T-helper 1 cell (primary cell): Measurements from ENCODE around the gene CRIP3.
"Not testable (repeated sequence)": the region's sequence is repeated elsewhere in the genome, so short reads cannot be mapped to it uniquely, and the experiment has no call there.

ENCODE experiments used
- DNase-seq, 5 donors: peaks; one replicate each; pipeline ENCODE4 v3.0.0-alpha.2; 2012 to 2020
- total RNA-seq, 4 donors: gene quantifications; one replicate each; lab custom pipeline; 2026; lab: John Stamatoyannopoulos, UW

The CRIP3 gene, protein sequence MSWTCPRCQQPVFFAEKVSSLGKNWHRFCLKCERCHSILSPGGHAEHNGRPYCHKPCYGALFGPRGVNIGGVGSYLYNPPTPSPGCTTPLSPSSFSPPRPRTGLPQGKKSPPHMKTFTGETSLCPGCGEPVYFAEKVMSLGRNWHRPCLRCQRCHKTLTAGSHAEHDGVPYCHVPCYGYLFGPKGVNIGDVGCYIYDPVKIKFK
- 0.24 to 1.1 (median 0.65) reads per million in 4 donors for total RNA-seq

DNA sequence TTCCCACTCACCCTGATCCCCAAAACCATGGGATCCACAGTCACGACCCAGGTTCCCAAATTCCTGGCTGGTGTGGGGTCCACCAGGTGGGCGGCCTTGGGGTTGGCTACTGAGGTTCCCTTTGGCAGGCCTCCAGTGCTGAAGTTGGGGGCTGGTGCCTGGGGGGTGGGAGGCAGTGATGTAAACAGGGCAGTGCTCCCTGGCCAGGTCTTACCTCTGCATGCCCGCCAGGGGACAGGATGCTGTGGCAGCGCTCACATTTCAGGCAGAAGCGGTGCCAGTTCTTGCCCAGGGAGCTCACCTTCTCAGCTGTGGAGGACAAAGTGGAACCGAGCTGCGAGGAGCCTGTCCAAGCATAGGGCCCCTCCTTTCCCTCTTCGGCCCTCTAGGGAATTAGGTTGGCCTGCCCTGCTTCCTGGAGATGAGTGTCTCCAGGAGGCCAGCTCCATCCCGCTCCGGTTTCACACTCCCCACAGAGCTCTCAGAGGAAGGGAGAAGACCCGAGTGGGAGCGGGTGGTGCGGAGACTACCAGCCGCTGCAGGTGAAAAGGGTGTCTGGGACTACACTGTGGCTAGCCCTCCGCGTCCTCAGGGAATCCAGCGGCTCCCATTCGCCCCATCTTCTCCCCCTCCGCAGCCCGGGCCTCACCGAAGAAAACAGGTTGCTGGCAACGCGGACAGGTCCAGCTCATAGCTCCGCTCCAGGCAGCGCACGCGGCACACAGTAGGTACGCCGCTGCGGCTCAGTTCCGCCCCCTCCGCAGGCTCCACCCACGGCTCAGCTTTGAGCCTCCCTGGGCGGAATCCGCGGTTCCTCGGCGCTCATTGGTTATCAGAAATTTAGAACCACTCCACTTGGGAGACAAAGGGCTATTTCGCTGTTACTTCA is at the start of gene CRIP3:
Gene CRIP3 (minus strand): TSS at position 726 of the 889 bp plus-strand sequence. CDS start 34 bp downstream, at position 692.
- peak in 3 of 5 donors; percentile 28 to 48 (median 29) for DNase-seq

DNA sequence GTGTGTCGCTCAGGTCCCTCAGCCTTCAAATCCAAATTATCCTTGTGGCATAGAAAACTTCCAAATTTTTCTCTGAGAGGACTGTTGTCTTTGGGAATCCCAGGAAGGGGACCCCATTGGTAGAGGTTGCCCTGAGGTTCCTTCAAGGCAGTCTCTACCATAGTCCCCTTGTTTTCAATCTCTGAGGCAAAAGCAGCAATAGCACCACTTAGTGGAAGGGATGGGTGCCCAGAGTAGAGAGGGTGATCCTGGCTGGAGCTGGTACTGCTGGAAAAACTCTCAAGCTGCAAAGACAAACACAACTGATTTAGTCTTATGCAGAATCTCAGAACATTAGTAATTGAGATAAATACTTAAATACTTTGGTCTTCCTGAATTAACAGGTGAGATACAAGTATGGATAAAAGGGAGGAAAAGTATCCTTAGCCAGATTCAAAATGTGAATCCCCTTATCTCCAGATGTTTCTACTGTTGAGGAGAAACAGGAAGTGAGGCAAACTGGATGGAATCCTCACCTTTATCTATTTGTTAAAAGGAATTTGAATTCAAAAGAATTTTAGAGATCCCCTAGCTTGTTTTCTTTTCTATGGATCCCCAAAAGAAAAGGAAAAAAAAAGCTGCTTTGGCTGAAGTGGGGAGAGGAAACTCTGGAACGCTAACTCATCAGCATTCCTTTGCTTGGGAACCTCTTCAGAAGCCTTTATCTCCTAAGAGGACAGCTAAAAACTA is 47.4 kb upstream of the CRIP3 start:
- no peak for DNase-seq

DNA sequence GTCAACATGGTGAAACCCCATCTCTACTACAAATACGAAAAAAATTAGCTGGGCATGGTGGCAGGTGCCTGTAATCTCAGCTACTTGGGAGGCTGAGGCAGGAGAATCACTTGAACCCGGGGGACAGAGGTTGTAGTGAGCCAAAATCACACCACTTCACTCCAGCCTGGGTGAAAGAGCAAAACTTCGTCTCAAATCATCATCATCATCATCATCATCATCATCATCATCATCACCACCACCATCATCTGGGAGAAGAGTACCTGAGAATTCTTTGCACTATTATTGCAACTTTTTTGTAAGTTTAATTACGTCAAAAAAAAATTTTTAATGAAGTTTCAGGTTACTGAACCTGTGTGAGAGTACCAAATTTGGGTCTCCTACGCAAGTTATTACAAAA is 43.3 kb upstream of the CRIP3 start:
- not testable (repeated sequence) for DNase-seq

DNA sequence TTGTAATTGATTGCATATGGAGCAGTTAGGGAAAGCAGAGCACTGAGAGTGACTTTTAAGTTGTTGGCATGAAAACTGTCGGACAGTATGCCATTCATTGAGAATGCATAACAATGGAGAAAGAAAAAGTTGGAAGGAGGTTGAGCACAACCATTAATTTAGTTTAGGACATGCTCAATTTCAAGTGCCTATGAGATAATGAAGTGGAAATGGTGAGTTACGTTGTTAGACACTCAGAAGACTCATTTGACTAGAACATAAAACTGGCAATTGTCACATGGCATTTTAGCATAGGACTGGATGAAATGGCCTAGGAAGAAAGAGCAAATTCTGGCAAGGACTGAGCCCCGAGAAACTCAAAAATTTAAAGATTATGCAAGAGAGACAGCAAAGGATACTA is 38.8 kb upstream of the CRIP3 start:
- DNase-seq = no peak

DNA sequence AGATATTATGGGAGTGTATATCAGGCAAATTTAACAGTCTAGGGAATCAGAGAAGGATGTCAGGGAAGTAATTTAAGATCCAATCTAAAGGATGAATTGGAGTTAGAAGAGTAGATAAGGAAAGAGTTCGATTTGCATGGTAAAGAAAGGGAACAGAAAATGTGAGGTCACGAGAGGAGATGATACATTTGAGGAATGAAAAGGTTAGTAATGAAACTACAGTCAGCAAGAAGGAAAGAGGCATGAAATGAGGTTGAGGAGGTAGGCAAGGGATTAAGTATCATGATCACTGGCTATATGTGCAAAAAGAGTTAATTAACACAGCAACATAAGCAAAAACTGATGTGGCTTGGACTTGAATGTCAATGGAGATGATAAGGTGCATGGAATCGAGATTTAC is 38.4 kb upstream of the CRIP3 start:
- no peak for DNase-seq

DNA sequence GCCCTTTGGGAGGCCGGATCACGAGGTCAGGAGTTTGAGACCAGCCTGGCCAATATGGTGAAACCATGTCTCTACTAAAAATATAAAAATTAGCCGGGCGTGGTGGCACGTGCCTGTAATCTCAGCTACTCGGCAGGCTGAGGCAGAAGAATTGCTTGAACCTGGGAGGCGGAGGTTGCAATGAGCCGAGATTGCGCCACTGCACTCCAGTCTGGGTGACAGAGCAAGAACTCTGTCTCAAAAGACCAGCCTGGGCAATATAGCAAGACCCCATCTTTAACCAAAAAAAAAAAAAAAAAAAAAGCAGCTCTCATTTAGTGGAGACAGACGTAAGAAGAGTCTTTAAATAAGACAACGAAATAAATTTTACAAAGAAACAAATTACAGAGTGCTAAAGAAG is 37.6 kb upstream of the CRIP3 start:
- not testable (repeated sequence) for DNase-seq

DNA sequence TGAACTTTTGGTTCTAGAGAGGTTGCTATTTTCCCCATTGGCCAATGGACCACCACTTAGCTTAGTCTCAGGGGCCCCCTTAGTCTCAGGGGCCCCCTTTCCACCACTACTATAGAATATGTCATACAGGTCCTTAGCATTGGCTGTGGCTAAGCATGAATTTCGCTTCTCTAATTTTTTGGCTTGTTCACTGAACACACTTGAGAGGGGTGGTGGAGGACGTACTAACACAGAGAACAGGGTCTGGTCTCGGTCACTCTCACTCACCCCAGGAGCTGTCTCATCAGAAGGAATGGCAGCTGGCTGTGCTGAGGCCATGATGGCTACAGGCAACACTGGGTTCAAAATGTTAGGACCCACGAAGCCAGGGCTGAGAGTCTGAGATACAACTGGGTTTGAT is 30.5 kb upstream of the CRIP3 start:
- DNase-seq = no peak

DNA sequence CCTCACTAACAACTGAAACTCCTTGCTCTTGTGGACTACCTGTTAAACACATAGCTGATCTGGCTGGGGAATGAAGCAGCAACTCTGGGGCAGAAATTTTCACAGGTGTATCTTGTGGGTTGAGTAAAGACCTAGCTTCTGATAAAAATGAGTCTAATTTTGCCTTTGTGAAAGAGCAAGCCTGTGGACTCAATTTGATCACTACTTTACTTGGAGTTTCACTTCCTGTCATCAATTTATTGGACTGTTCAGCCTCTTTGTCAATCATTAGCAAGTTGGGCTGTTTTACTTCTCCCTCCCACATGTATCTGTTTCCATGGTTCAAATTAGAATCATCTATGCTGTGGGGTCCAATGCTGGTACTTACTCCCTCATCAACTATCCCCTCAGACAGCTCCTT is 29.6 kb upstream of the CRIP3 start:
- DNase-seq = no peak

DNA sequence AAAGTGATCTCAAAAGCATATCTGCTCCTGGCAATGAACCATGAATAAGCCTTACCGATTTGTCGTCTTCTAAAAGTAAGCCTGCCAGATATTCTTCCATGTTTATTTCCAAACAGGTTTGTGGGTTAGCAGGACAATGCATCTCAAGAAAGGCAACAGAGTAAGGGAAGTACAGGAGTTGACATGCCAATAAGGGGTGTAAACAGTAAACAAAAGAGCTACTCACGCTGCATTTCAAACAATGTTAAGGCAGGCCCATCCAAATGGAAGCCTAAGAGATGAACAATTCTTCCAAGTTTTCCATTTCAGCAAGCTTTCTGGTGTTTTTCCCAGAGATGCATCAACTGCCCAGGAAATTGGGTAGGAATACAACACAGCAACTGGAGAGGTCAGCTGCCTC is 27.8 kb upstream of the CRIP3 start:
- DNase-seq = no peak

DNA sequence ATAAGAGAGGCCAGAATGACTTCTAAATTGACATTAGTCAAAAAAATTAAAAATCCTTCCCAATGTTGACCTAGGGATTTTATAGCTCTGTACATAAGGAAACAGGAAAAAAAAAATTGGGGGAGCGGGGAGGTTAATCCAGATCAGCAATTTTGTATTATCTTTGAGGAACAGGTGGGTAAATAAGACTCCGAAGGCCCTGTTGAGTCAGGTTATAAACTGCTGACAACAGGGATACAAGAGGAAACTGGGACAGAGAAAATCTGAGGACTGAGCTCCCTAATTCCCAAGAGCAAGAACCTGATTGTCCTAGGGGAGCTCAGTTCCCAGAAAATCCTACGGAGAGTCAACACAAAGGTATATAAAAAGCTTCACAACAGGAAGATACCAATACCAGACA is 26.8 kb upstream of the CRIP3 start:
- no peak for DNase-seq

DNA sequence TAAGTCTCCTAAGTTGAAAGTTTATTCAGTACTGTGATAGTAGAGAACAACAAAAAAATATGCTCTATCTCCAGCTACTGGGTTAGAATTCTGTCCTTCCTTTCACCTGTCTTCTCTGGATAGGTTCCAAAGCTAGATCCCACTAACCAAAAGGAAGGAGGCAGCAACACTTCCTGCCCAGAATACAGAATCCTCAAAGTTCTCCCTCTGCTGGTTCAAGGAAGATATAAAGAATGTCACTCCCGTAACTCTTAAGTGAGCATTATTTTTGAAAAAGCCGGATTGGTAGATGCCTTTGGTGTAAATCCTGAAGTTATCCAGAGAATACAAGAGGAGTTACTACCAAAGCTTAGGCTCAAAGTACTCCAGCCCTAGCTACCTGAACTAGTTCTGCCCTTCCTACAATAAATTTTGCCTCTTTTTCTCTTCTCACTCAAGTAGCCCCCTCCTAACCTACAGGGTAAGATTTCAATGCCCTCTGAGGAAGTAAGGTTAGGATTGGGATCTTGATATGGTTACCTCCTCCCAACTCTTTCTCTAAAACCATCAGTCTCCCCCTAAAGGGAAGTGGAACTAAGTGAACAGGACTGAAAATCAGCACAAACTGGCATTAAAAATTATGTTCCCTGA is 26.0 kb upstream of the CRIP3 start:
- DNase-seq = no peak

DNA sequence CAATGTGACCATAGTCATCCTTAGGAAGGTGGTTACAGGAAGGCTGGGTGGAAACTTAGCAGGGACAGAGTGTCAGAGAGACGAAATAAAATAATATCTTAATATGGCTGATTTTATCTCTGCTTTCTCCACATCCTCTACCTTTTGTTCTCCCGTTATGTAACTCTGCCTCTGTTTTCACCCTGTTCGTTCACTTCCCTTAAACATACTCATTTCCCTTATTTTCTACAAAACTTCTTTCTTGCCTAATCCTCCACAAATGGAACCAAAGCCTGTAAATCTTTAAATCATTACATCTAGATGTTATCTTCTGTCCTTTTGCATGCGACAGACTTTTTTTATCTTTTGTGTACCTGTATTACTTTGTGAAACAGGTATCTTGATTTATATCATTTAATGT is 23.3 kb upstream of the CRIP3 start:
- no peak for DNase-seq

DNA sequence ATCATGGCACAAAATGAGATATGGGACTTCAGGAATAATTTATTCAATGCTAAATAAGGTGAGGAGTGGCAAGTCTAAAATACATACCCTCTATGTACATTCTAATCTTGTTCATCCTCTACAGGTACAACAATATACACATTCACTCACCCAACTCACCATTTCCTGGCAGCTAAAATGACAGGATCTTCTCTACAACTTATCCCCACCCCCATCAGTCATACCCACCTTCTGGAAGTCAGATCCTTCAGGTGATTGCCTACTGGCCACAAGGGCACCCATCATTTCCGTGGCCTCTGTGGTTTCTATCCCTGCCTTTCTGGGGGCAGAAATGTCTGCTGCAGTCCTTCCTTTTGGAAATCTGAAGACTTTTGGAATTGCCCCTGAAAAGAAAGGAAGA is 22.8 kb upstream of the CRIP3 start:
- DNase-seq = no peak

DNA sequence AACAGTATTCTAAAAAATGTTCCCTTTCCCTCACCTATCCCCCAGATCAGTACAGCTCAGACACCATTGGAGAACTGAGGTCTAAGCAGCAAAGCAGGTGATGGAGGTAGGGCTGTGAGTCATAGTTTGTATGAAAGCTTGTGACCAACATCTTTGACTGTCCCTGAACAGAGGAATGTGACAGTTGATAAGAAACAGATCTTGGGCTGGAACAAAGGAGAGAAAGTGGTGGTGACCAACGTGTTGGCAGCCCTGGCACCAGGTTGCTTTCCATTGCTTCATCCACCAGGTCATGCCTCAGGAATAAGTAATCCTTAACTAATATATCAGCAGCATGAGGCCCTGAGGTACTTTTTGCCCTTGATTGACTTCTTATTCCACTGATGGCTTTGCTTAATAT is 19.9 kb upstream of the CRIP3 start:
- DNase-seq = no peak

DNA sequence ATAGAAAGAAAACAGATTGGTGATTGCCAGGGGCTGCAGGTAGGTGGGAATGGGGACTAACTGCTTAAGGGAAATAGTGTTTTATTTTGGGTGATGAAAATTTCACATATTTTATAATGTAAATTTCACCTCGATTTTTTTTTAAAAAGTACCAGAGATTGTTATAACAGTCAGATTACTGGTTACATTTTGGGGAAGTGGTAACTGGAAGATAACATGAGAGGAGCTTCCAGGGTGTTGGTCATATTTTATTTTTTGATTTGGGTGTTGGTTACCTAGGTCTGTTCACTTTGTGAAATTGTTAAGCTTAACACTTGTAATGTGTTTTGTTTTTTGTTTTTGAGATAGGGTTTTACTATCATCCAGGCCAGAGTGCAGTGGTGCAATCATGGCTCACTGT is 17.2 kb upstream of the CRIP3 start:
- DNase-seq = no peak

DNA sequence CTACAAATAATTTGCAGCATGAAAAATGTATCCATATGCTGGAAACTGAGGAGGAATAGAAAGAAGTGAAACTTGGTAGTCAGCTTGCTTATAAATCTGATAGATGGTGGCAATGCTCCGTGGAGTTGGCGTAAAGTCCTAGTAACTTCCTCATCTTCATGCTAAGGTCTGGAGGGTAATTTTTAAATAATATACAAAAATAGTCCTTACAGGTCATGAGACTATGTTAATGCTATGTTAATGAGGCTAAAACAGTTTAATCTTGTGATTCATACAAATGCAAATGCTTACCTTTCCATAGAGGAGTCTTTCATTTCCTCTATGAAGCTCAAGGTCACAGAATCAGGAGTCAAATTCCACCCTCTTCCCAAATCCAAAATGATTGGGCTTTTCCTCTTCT is 9.4 kb upstream of the CRIP3 start:
- no peak for DNase-seq

DNA sequence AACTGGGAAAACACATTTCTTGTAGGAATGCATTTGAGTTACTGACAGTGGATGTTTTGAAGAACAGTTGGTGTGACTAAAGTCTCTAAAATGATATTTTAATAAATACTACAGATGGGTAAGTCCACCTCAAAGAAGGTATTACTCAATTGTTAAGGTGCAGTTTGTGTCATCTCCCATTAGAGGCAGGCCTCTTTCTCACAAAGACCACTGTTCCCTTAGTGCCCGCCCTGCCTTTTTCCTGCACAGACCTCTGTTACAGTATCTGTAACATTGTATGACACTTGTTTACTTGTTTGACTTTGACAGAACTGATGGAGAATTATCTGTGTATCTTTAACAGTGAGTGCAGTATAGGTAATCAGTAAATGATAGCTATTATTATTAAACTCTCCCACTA is 5.2 kb upstream of the CRIP3 start:
- DNase-seq = no peak

DNA sequence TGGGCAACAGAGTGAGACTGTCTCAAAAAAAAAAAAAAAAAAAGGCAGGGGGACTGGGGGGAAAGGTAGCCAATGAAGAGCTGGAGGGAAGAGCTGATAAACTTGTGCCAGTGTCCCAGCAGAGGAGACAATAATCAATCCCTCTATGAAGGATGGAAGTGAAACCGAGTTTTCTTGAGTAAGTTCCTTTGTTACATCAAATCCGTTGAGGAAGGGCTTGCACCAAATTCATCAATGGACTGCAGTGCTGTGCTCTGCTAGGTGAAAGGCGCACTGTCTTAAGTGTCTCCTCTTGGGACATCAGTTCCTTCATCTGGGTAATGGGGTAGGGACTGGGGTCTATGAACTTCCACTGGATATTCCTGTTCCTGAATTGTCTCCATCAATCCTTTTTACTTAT is 3.0 kb upstream of the CRIP3 start:
- no peak for DNase-seq

DNA sequence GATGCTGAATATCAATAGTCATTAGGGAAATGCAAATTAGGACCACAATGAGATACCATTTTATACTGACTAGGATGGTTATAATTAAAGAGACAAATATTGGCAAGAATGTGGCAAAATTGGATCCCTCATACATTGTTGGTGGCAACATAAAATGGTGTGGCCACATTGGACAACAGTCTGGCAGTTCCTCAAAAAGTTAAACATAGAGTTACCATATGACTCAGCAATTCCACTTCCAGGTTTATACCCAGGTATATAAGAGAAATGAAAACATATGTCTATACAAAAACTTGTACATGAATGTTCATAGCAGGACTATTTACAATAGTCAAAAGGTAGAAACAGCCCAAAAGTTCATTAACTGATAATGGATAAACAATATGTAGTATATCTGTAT is 2.0 kb upstream of the CRIP3 start:
- no peak for DNase-seq

DNA sequence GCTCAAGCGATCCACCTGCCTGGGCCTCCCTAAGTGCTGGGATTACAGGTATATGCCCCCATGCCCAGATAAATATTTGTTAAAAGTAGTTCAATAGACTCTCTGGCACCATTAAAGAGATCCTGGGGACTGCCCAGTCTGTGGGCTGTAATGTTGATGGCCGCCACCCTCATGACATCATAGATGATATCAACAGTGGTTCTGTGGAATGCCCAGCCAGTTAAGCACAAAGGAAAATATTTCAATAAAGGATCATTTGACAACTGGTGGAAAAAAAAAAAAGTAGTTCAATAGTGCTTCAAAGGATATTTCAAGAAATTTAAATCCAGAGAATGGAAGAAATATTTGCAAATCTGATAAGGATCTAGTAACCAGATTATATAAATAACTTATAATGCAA is 1.5 kb upstream of the CRIP3 start:
- DNase-seq = no peak

DNA sequence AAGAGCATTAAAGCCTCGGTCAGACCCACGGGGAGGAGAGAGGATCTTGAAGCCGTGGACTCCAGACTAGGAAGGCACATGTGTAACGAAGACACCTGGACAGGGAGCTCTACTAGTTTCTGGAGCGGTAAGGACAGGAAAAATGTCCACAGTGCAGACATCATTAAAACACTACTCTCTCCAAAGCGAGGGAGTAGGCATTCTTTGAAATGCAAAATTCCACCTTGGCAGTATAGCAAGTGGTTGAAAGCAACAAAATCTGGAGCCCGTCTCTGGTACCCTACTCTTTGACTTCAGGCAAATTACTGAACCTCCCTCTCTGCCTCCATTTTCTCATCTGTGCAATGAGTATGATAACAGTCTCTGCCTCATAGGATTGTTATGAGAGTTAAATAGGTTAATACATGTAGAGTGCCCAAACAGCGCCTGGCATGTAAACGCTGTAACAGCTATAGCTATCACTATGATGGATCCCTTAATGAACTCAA is 408 bp upstream of the CRIP3 start:
- DNase-seq = no peak

DNA sequence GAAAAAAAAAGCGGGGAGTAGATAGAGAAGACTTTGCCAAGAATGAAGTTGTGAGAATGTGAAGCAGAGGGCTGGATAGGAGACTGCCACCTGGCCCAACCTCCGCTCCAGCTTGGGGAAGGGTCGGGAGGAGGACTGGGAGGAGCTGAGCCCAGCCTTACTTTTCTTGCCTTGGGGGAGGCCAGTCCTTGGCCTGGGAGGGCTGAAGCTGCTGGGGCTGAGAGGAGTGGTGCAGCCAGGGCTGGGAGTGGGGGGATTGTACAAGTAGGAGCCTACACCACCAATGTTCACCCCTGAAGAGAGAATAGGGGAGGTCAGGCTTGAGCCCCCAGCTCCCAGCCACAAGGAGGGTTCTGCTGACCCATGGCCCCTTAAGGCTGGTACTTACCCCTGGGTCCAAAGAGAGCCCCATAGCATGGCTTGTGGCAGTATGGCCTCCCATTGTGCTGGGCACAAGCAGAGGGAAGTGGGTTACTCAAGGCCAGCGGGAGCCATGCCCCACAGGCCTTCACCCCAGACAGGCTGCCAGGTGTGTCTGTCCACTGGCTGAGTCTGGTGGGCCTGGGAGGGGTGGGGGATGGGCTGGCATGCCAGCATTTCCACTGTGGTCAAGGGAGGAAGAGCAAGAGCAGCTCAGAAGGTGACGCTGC is 1.1 kb downstream of the CRIP3 start:
- DNase-seq = no peak

DNA sequence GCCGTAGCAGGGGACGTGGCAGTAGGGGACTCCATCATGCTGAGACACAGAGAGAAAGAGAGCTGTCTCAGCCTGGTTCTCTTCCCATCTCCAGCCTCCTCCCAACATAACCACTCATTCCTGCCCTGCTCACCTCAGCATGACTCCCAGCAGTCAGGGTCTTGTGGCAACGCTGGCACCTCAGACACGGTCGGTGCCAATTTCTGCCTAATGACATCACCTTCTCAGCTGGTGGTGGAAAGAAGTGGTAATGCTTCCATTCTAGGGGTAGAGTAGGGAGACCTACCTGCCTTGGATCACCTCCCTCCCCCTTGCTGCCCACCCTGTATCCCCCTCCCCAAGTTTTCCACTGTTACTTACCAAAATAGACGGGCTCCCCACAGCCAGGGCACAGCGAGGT is 2.5 kb downstream of the CRIP3 start:
- DNase-seq = no peak
